A673 (cell line): ENCODE data around the gene DUS3L. TPM values are rescaled to one million over a fixed set of nuclear protein-coding genes. Genes with fewer than 3 reads are reported as not detected.

ENCODE experiments used
- BruUV-seq: library from RNA; stranded (reverse); fragments of 400-500 nt; replicated peaks from 2 replicates; lab custom pipeline; 2021; lab: Mats Ljungman, UMichigan
- CTCF ChIA-PET: fragments of 300-600 bp; sonication (Branson Sonifier 250); formaldehyde crosslinking; loops from one replicate; lab custom pipeline; 2022; ENCODE audit warnings: antibody characterized with exemption; lab: Charles Lee
- POLR2A ChIA-PET: fragments of 300-600 bp; sonication (Branson Sonifier 250); formaldehyde crosslinking; loops from one replicate; lab custom pipeline; 2022; ENCODE audit warnings: antibody characterized with exemption; ENCODE audit not compliant: low non-redundant PET; lab: Charles Lee
- DNase-seq: peaks from one replicate; pipeline ENCODE4 v3.0.0-alpha.2; 2015; ENCODE audit warnings: low spot score
- H3K27ac ChIP-seq: fragments of 200-600 bp; sonication (generic); 2 replicates; pipeline ENCODE4 v1.5.1; 2016; ENCODE audit warnings: mixed run types, low read depth, mild to moderate bottlenecking, mixed read lengths, antibody characterized with exemption, low read length; ENCODE audit not compliant: poor library complexity, severe bottlenecking
- H3K27me3 ChIP-seq: fragments of 200-600 bp; sonication (generic); replicated peaks from 2 replicates; pipeline ENCODE4 v1.6.1; 2017; ENCODE audit warnings: mixed run types, low read depth, mild to moderate bottlenecking, mixed read lengths, antibody characterized with exemption, low read length; ENCODE audit not compliant: insufficient read depth, poor library complexity
- H3K36me3 ChIP-seq: fragments of 200-600 bp; sonication (generic); 2 replicates; pipeline ENCODE4 v1.6.1; 2016; ENCODE audit warnings: mixed run types, mild to moderate bottlenecking, mixed read lengths, antibody characterized with exemption, low read length; ENCODE audit not compliant: insufficient read depth, poor library complexity, severe bottlenecking
- H3K4me1 ChIP-seq: fragments of 200-600 bp; sonication (generic); 2 replicates; pipeline ENCODE4 v1.6.1; 2017; ENCODE audit warnings: mixed run types, mild to moderate bottlenecking, mixed read lengths, antibody characterized with exemption, low read length; ENCODE audit not compliant: insufficient read depth, poor library complexity, severe bottlenecking
- H3K4me3 ChIP-seq: fragments of 200-600 bp; sonication (generic); 2 replicates; pipeline ENCODE4 v1.5.1; 2016; ENCODE audit warnings: low read depth, mixed run types, mild to moderate bottlenecking, mixed read lengths, low read length; ENCODE audit not compliant: poor library complexity, severe bottlenecking
- H3K9me3 ChIP-seq: fragments of 200-600 bp; sonication (generic); 2 replicates; pipeline ENCODE4 v1.6.1; 2016; ENCODE audit warnings: mixed run types, low read depth, mild to moderate bottlenecking, mixed read lengths, antibody characterized with exemption, low read length; ENCODE audit not compliant: poor library complexity, severe bottlenecking
- CTCF ChIP-seq: fragments of 300-800, 200-600 bp; sonication (generic); conservative IDR thresholded peaks from 2 replicates; pipeline ENCODE4 v1.5.1; 2017; ENCODE audit warnings: low read depth, mild to moderate bottlenecking, antibody characterized with exemption, low read length, moderate library complexity, mixed read lengths
- EZH2 ChIP-seq: fragments of 200-600 bp; sonication (generic); IDR thresholded peaks from 2 replicates; pipeline ENCODE4 v1.6.1; 2017; ENCODE audit warnings: borderline replicate concordance, low read depth, mild to moderate bottlenecking, mixed read lengths, antibody characterized with exemption, low read length; ENCODE audit not compliant: poor library complexity, severe bottlenecking
- intact Hi-C: fragments of 100-400 bp; cut with micrococcal nuclease; formaldehyde crosslinking; loops from one replicate; pipeline ENCODE4 v1.10.0; 2022; ENCODE audit not compliant: unreplicated experiment
- total RNA-seq: library from RNA; stranded (reverse); gene quantifications from 2 replicates; pipeline ENCODE4 v1.2.3, GENCODE V29; 2021

DUS3L gene
- total RNA-seq, 1 experiment from 2014 or later: 85.3 TPM

- CTCF ChIA-PET: no interaction called here
- Histone ChIP-seq H3K36me3 (no peaks in the 10 kb centered on the region), H3K9me3 (no peaks in the 10 kb centered on the region), H3K27ac (no peak overlapping the region), H3K4me1 (no peaks in the 10 kb centered on the region), H3K4me3 (no peak overlapping the region), H3K27me3 (no peaks in the 10 kb centered on the region)
- no peak for DNase-seq
- no TSS peak for BruUV-seq
- intact Hi-C loops: no loop called here
- TF ChIP-seq EZH2: no peak
- no peak for TF ChIP-seq CTCF
- POLR2A ChIA-PET: no interaction called here
These were observed 25.7 kb downstream of the DUS3L start for GRCh38 chr19:5765220-5765619.

- no peaks in the 10 kb centered on the region for H3K4me1 ChIP-seq
- H3K36me3 ChIP-seq: no peaks in the 10 kb centered on the region
- no peaks in the 10 kb centered on the region for H3K9me3 ChIP-seq
- H3K27me3 ChIP-seq: no peaks in the 10 kb centered on the region
- CTCF ChIA-PET: no interaction called here
- POLR2A ChIA-PET: no interaction called here
- no TSS peak for BruUV-seq
- H3K27ac ChIP-seq: no peak overlapping the region
- intact Hi-C loops: no loop called here
- DNase-seq: no peak
- H3K4me3 ChIP-seq: no peak overlapping the region
- TF ChIP-seq CTCF: no peak
These were observed 28.2 kb downstream of the DUS3L start for GRCh38 chr19:5762608-5763217.

- ChIA-PET CTCF (no interaction called here), POLR2A (interaction anchor here (0.6 kb wide), 1 partner anchor 26 kb away, joined by 3 read pairs; no protein-coding TSS in a partner anchor)
- Histone ChIP-seq H3K4me3 (no peak overlapping the region), H3K4me1 (no peaks in the 10 kb centered on the region), H3K27me3 (no peaks in the 10 kb centered on the region), H3K27ac (no peak overlapping the region), H3K9me3 (no peaks in the 10 kb centered on the region), H3K36me3 (no peaks in the 10 kb centered on the region)
- TF ChIP-seq EZH2 (no peak), CTCF (no peak)
- BruUV-seq: no TSS peak
- DNase-seq: no peak
- intact Hi-C loops: no loop called here
These were observed 37.2 kb downstream of the DUS3L start for GRCh38 chr19:5753743-5754142.
